ENCODE results near the gene PAQR5. TPM values are rescaled to one million over a fixed set of nuclear protein-coding genes. Genes with fewer than 3 reads are reported as not detected.

The PAQR5 gene
- total RNA-seq, 1 donor from 2014 or later: 0.63 TPM

GRCh38 chr15:69391046-69391757, 92.5 kb downstream of the PAQR5 start:
- no peak for DNase-seq
- TF ChIP-seq, protein P1, sequence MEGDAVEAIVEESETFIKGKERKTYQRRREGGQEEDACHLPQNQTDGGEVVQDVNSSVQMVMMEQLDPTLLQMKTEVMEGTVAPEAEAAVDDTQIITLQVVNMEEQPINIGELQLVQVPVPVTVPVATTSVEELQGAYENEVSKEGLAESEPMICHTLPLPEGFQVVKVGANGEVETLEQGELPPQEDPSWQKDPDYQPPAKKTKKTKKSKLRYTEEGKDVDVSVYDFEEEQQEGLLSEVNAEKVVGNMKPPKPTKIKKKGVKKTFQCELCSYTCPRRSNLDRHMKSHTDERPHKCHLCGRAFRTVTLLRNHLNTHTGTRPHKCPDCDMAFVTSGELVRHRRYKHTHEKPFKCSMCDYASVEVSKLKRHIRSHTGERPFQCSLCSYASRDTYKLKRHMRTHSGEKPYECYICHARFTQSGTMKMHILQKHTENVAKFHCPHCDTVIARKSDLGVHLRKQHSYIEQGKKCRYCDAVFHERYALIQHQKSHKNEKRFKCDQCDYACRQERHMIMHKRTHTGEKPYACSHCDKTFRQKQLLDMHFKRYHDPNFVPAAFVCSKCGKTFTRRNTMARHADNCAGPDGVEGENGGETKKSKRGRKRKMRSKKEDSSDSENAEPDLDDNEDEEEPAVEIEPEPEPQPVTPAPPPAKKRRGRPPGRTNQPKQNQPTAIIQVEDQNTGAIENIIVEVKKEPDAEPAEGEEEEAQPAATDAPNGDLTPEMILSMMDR (IDR thresholded peaks at IDR 0.05; ENCODE audit: borderline replicate concordance): no peak
- no peaks in the 10 kb centered on the region for H3K36me3 ChIP-seq
- H3K27me3 ChIP-seq (ENCODE audit: low read depth): peaks cover 5% of the 10 kb centered on the region
- intact Hi-C loops (cut with micrococcal nuclease): no loop called here
- no peak overlapping the region for H3K27ac ChIP-seq (replicated peaks)
- no peaks in the 10 kb centered on the region for H3K9me3 ChIP-seq (replicated peaks)
- H3K4me3 ChIP-seq: no peak overlapping the region
- peaks cover 20% of the 10 kb centered on the region for H3K4me1 ChIP-seq

- intact Hi-C loops (cut with micrococcal nuclease): no loop called here
- no peaks in the 10 kb centered on the region for H3K36me3 ChIP-seq
- no peak overlapping the region for H3K4me3 ChIP-seq
- H3K9me3 ChIP-seq (replicated peaks): no peaks in the 10 kb centered on the region
- TF ChIP-seq, protein P1 (IDR thresholded peaks at IDR 0.05; ENCODE audit: borderline replicate concordance): no peak
- H3K4me1 ChIP-seq: peaks cover 20% of the 10 kb centered on the region
- H3K27me3 ChIP-seq (ENCODE audit: low read depth): peaks cover 5% of the 10 kb centered on the region
- no peak overlapping the region for H3K27ac ChIP-seq (replicated peaks)
- DNase-seq: no peak
Measured at GRCh38 chr15:69392352-69392751, 93.6 kb downstream of the PAQR5 start.

DNA sequence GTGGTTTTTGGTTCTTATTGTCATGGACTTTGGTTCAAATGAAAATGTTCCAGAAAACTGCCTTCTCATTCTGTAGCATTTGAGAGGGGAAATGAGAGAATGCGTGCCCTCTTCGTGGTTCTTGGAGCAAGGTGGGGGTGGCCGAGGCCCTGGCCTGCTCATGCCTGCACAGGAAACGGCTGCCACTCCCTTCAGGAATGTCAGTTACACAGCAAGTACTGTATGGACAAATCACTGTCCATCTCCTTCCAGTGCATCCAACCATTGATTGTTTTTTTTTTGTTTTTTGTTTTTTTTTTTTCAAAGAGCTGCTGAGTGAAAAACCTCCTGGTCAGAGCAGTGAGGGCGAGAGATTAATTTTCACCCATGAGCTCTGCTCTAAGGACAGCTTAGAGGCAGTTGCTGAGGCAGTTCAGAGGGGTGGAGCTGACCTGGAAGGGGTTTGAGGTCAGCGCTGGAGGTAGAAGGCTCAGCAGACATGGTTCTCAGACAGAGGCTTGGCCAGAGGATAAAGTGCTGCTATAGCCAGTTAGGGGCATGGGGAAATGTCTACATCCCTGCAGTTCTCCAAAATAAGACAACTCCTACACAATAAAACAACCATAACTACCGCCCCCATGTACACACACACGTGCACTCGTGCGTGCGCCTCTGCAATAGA, 95.2 kb downstream of the PAQR5 start:
- Histone ChIP-seq H3K27ac (replicated peaks) (no peak overlapping the region), H3K4me3 (peak overlapping the region; percentile 34), H3K9me3 (replicated peaks) (no peaks in the 10 kb centered on the region), H3K4me1 (peaks cover 15% of the 10 kb centered on the region), H3K27me3 (ENCODE audit: low read depth) (peaks cover 5% of the 10 kb centered on the region), H3K36me3 (no peaks in the 10 kb centered on the region)
- TF ChIP-seq, protein P1 (IDR thresholded peaks at IDR 0.05; ENCODE audit: borderline replicate concordance): no peak
- intact Hi-C loops (cut with micrococcal nuclease): loop anchor here (2.0 kb wide), 1 partner anchor 335 kb away; no protein-coding TSS in a partner anchor
- no peak for DNase-seq

- Histone ChIP-seq H3K9me3 (replicated peaks) (no peaks in the 10 kb centered on the region), H3K27ac (replicated peaks) (no peak overlapping the region), H3K4me3 (peak overlapping the region; percentile 34), H3K27me3 (ENCODE audit: low read depth) (peaks cover 5% of the 10 kb centered on the region), H3K36me3 (no peaks in the 10 kb centered on the region), H3K4me1 (peaks cover 15% of the 10 kb centered on the region)
- DNase-seq: peak; percentile 83
- TF ChIP-seq, protein P1 (IDR thresholded peaks at IDR 0.05; ENCODE audit: borderline replicate concordance): peak; percentile 97
- intact Hi-C loops (cut with micrococcal nuclease): loop anchor here (2.0 kb wide), 1 partner anchor 336 kb away; no protein-coding TSS in a partner anchor
Measured at GRCh38 chr15:69394556-69395282, 96.0 kb downstream of the PAQR5 start.

- DNase-seq: no peak
- Histone ChIP-seq H3K36me3 (no peaks in the 10 kb centered on the region), H3K9me3 (replicated peaks) (no peaks in the 10 kb centered on the region), H3K4me3 (no peak overlapping the region), H3K27ac (replicated peaks) (no peak overlapping the region), H3K4me1 (peaks cover 15% of the 10 kb centered on the region), H3K27me3 (ENCODE audit: low read depth) (peaks cover 5% of the 10 kb centered on the region)
- TF ChIP-seq, protein P1 (IDR thresholded peaks at IDR 0.05; ENCODE audit: borderline replicate concordance): no peak
- intact Hi-C loops (cut with micrococcal nuclease): loop anchor here (2.0 kb wide), 1 partner anchor 337 kb away; no protein-coding TSS in a partner anchor
Measured at GRCh38 chr15:69395460-69395859, 96.7 kb downstream of the PAQR5 start.

Measured in left ventricle myocardium inferior (tissue), 1 donor.